Measurements from ENCODE around the gene DTNB.

Gene DTNB

GRCh38 chr2:25349397-25349796 lies 324.0 kb downstream of the DTNB start:
- Histone ChIP-seq H3K27ac (ENCODE audit: low read length) (no peak overlapping the region), H4K20me1 (ENCODE audit: insufficient read depth, low read length) (no peaks in the 10 kb centered on the region), H3K4me2 (ENCODE audit: low read length) (no peak overlapping the region), H3K4me3 (ENCODE audit: low read length) (no peak overlapping the region), H3K9ac (ENCODE audit: low read length) (no peak overlapping the region), H3K4me1 (ENCODE audit: low read length) (peaks cover 29% of the 10 kb centered on the region), H3K27me3 (ENCODE audit: low read depth, low read length) (peaks cover 44% of the 10 kb centered on the region), H3K9me3 (ENCODE audit: insufficient read depth, low read length) (no peaks in the 10 kb centered on the region), H3K36me3 (replicated peaks; ENCODE audit: low read depth, low read length) (no peaks in the 10 kb centered on the region), H3K79me2 (ENCODE audit: low read length) (no peaks in the 10 kb centered on the region), H2AFZ (ENCODE audit: low read depth, low read length) (no peak overlapping the region)
- no peak for TF ChIP-seq CTCF (IDR thresholded peaks at IDR 0.05; ENCODE audit: low read depth, low read length)
- TF ChIP-seq EZH2phosphoT487 (IDR thresholded peaks at IDR 0.05; ENCODE audit: low read depth) = no peak

- H3K4me3 ChIP-seq (ENCODE audit: low read length) = no peak overlapping the region
- TF ChIP-seq CTCF (IDR thresholded peaks at IDR 0.05; ENCODE audit: low read depth, low read length) (no peak), EZH2phosphoT487 (IDR thresholded peaks at IDR 0.05; ENCODE audit: low read depth) (no peak)
- H4K20me1 ChIP-seq (ENCODE audit: insufficient read depth, low read length) = no peaks in the 10 kb centered on the region
- H3K27me3 ChIP-seq (ENCODE audit: low read depth, low read length) = peaks cover 48% of the 10 kb centered on the region
- no peak overlapping the region for H3K27ac ChIP-seq (ENCODE audit: low read length)
- H3K4me1 ChIP-seq (ENCODE audit: low read length) = peaks cover 28% of the 10 kb centered on the region
- peak overlapping the region; percentile 15; the same call in 1 of the 2 replicates for H3K4me2 ChIP-seq (ENCODE audit: low read length)
- H3K79me2 ChIP-seq (ENCODE audit: low read length) = no peaks in the 10 kb centered on the region
- no peak overlapping the region for H3K9ac ChIP-seq (ENCODE audit: low read length)
- H2AFZ ChIP-seq (ENCODE audit: low read depth, low read length) = 0 out of 2 replicates have a peak overlapping the region, but pooled peaks have one; percentile 51
- no peaks in the 10 kb centered on the region for H3K9me3 ChIP-seq (ENCODE audit: insufficient read depth, low read length)
- H3K36me3 ChIP-seq (replicated peaks; ENCODE audit: low read depth, low read length) = no peaks in the 10 kb centered on the region
These were observed 325.5 kb downstream of the DTNB start for GRCh38 chr2:25347846-25348245.

- Histone ChIP-seq H3K4me3 (ENCODE audit: low read length) (no peak overlapping the region), H2AFZ (ENCODE audit: low read depth, low read length) (peak overlapping the region; percentile 51), H3K79me2 (ENCODE audit: low read length) (no peaks in the 10 kb centered on the region), H3K27me3 (ENCODE audit: low read depth, low read length) (peaks cover 43% of the 10 kb centered on the region), H3K9me3 (ENCODE audit: insufficient read depth, low read length) (no peaks in the 10 kb centered on the region), H3K27ac (ENCODE audit: low read length) (no peak overlapping the region), H4K20me1 (ENCODE audit: insufficient read depth, low read length) (no peaks in the 10 kb centered on the region), H3K36me3 (replicated peaks; ENCODE audit: low read depth, low read length) (no peaks in the 10 kb centered on the region), H3K4me1 (ENCODE audit: low read length) (peaks cover 26% of the 10 kb centered on the region), H3K4me2 (ENCODE audit: low read length) (peak overlapping the region; percentile 15), H3K9ac (ENCODE audit: low read length) (no peak overlapping the region)
- no peak for TF ChIP-seq CTCF (IDR thresholded peaks at IDR 0.05; ENCODE audit: low read depth, low read length)
- TF ChIP-seq EZH2phosphoT487 (IDR thresholded peaks at IDR 0.05; ENCODE audit: low read depth) = no peak
These were observed 326.1 kb downstream of the DTNB start for GRCh38 chr2:25347205-25347815.

- H3K9me3 ChIP-seq (ENCODE audit: insufficient read depth, low read length) = no peaks in the 10 kb centered on the region
- no peak overlapping the region for H3K27ac ChIP-seq (ENCODE audit: low read length)
- peak overlapping the region; percentile 98 for H3K4me3 ChIP-seq (ENCODE audit: low read length)
- H2AFZ ChIP-seq (ENCODE audit: low read depth, low read length) = no peak overlapping the region
- H4K20me1 ChIP-seq (ENCODE audit: insufficient read depth, low read length) = peaks cover 12% of the 10 kb centered on the region; the same call in 1 of the 2 replicates
- H3K79me2 ChIP-seq (ENCODE audit: low read length) = no peaks in the 10 kb centered on the region
- H3K27me3 ChIP-seq (ENCODE audit: low read depth, low read length) = peaks cover 26% of the 10 kb centered on the region
- peaks cover 19% of the 10 kb centered on the region for H3K4me1 ChIP-seq (ENCODE audit: low read length)
- no peaks in the 10 kb centered on the region for H3K36me3 ChIP-seq (replicated peaks; ENCODE audit: low read depth, low read length)
- peak overlapping the region; percentile 97 for H3K4me2 ChIP-seq (ENCODE audit: low read length)
- H3K9ac ChIP-seq (ENCODE audit: low read length) = no peak overlapping the region; the same call in 1 of the 2 replicates
- no peak for TF ChIP-seq CTCF (IDR thresholded peaks at IDR 0.05; ENCODE audit: low read depth, low read length)
- TF ChIP-seq EZH2phosphoT487 (IDR thresholded peaks at IDR 0.05; ENCODE audit: low read depth) = no peak
These were observed 330.1 kb downstream of the DTNB start for GRCh38 chr2:25343187-25343825.
